ENCODE measurements around the gene BLOC1S6. TPM values are rescaled to one million over a fixed set of nuclear protein-coding genes. Genes with fewer than 3 reads are reported as not detected.

Gene BLOC1S6
- total RNA-seq, 1 experiment from 2014 or later = 35.0 TPM

- intact Hi-C loops (cut with micrococcal nuclease; ENCODE audit: unreplicated experiment) = loop anchor here (5.0 kb wide), 2 partner anchors 52 to 67 kb away; partner anchors contain the start of gene SLC30A4
- H3K27me3 Mint-ChIP-seq (ENCODE audit: unreplicated experiment) = no peaks in the 10 kb centered on the region
- peaks cover 18% of the 10 kb centered on the region for H3K4me1 Mint-ChIP-seq (ENCODE audit: low read depth, unreplicated experiment)
- no peak overlapping the region for H3K27ac Mint-ChIP-seq (ENCODE audit: unreplicated experiment)
- DNase-seq = no peak
- peaks cover 25% of the 10 kb centered on the region for H3K36me3 Mint-ChIP-seq (ENCODE audit: insufficient read depth, unreplicated experiment)
- H3K9me3 Mint-ChIP-seq (ENCODE audit: low read depth, unreplicated experiment) = no peaks in the 10 kb centered on the region
- H3K4me3 Mint-ChIP-seq (ENCODE audit: low read depth, unreplicated experiment) = peak overlapping the region; percentile 31
- CTCF ChIA-PET = interaction anchor here (0.7 kb wide), 1 partner anchor 131 kb away, joined by 3 read pairs; no protein-coding TSS in a partner anchor
- no peak for TF ChIP-seq CTCF (IDR thresholded peaks at IDR 0.05; ENCODE audit: unreplicated experiment)
- BruUV-seq (replicated peaks) = no TSS peak
Observed at GRCh38 chr15:45589256-45589655, 2.1 kb downstream of the BLOC1S6 start.

- H3K4me1 Mint-ChIP-seq (ENCODE audit: low read depth, unreplicated experiment) = peaks cover 5% of the 10 kb centered on the region
- no peaks in the 10 kb centered on the region for H3K9me3 Mint-ChIP-seq (ENCODE audit: low read depth, unreplicated experiment)
- no peak overlapping the region for H3K4me3 Mint-ChIP-seq (ENCODE audit: low read depth, unreplicated experiment)
- no peaks in the 10 kb centered on the region for H3K36me3 Mint-ChIP-seq (ENCODE audit: insufficient read depth, unreplicated experiment)
- no TSS peak for BruUV-seq (replicated peaks)
- no peak for TF ChIP-seq CTCF (IDR thresholded peaks at IDR 0.05; ENCODE audit: unreplicated experiment)
- CTCF ChIA-PET = no interaction called here
- intact Hi-C loops (cut with micrococcal nuclease; ENCODE audit: unreplicated experiment) = no loop called here
- H3K27me3 Mint-ChIP-seq (ENCODE audit: unreplicated experiment) = no peaks in the 10 kb centered on the region
- H3K27ac Mint-ChIP-seq (ENCODE audit: unreplicated experiment) = no peak overlapping the region
- no peak for DNase-seq
Observed at GRCh38 chr15:45594319-45594718, 7.1 kb downstream of the BLOC1S6 start.

GRCh38 chr15:45594835-45595530, 7.8 kb downstream of the BLOC1S6 start:
- no peak for DNase-seq
- Mint-ChIP-seq H3K4me1 (ENCODE audit: low read depth, unreplicated experiment) (no peaks in the 10 kb centered on the region), H3K27ac (ENCODE audit: unreplicated experiment) (no peak overlapping the region), H3K36me3 (ENCODE audit: insufficient read depth, unreplicated experiment) (no peaks in the 10 kb centered on the region), H3K27me3 (ENCODE audit: unreplicated experiment) (no peaks in the 10 kb centered on the region), H3K9me3 (ENCODE audit: low read depth, unreplicated experiment) (no peaks in the 10 kb centered on the region), H3K4me3 (ENCODE audit: low read depth, unreplicated experiment) (no peak overlapping the region)
- no TSS peak for BruUV-seq (replicated peaks)
- intact Hi-C loops (cut with micrococcal nuclease; ENCODE audit: unreplicated experiment) = no loop called here
- no peak for TF ChIP-seq CTCF (IDR thresholded peaks at IDR 0.05; ENCODE audit: unreplicated experiment)
- CTCF ChIA-PET = no interaction called here

- no TSS peak for BruUV-seq (replicated peaks)
- intact Hi-C loops (cut with micrococcal nuclease; ENCODE audit: unreplicated experiment) = no loop called here
- Mint-ChIP-seq H3K36me3 (ENCODE audit: insufficient read depth, unreplicated experiment) (peaks cover 6% of the 10 kb centered on the region), H3K27ac (ENCODE audit: unreplicated experiment) (no peak overlapping the region), H3K9me3 (ENCODE audit: low read depth, unreplicated experiment) (no peaks in the 10 kb centered on the region), H3K4me3 (ENCODE audit: low read depth, unreplicated experiment) (no peak overlapping the region), H3K4me1 (ENCODE audit: low read depth, unreplicated experiment) (no peaks in the 10 kb centered on the region), H3K27me3 (ENCODE audit: unreplicated experiment) (no peaks in the 10 kb centered on the region)
- no peak for DNase-seq
- CTCF ChIA-PET = no interaction called here
- no peak for TF ChIP-seq CTCF (IDR thresholded peaks at IDR 0.05; ENCODE audit: unreplicated experiment)
Observed at GRCh38 chr15:45603881-45604280, 16.7 kb downstream of the BLOC1S6 start.

Measured in Calu3 (cell line).